HepG2 (cell line): ENCODE measurements around the gene HIF3A. TPM values are rescaled to one million over a fixed set of nuclear protein-coding genes. Genes with fewer than 3 reads are reported as not detected.

Experiments used
- ATAC-seq: fragments of 200-7000 bp; cut with Tn5 transposase; 3 replicates; pipeline ENCODE4 v1.9.1; 2020; ENCODE audit warnings: mild to moderate bottlenecking, moderate library complexity
- BruUV-seq: library from RNA; stranded (reverse); fragments of 400-500 nt; replicated peaks from 2 replicates; lab custom pipeline; 2021; lab: Mats Ljungman, UMichigan
- CTCF ChIA-PET: fragments of 300-600 bp; formaldehyde crosslinking; extraction: SDS; loops from one replicate; lab custom pipeline; 2021; ENCODE audit warnings: low total read pairs, inconsistent platforms, low intra/inter-chr PET ratio; lab: Yijun Ruan, JAX
- POLR2A ChIA-PET: fragments of 350-600 bp; sonication (Branson Sonifier 250); formaldehyde crosslinking; loops from one replicate; lab custom pipeline; 2020; ENCODE audit warnings: antibody characterized with exemption, inconsistent platforms; lab: Yijun Ruan, JAX
- DNase-seq: peaks from one replicate; pipeline ENCODE4 v3.0.0-alpha.2; 2015; ENCODE audit warnings: low spot score
- FAIRE-seq: peaks from 3 replicates; lab custom pipeline; 2011; peaks lifted over from hg19 to GRCh38; lab: Jason Lieb, UNC
- H2AFZ ChIP-seq: one replicate; pipeline ENCODE4 v1.6.1; 2011; ENCODE audit warnings: low read length, inconsistent platforms
- H3K27ac ChIP-seq: fragments of 300-600 bp; 3 replicates; pipeline ENCODE4 v1.8.0; 2011; ENCODE audit warnings: mixed run types, mild to moderate bottlenecking, mixed read lengths, low read length, inconsistent platforms; ENCODE audit not compliant: insufficient read depth; ENCODE audit errors: extremely low read length
- H3K27me3 ChIP-seq, 2 experiments: fragments of 200-600 bp in 1 of 2; 2 replicates in 1 of 2; 3 replicates in 1 of 2; pipeline versions ENCODE4 v1.6.0 to v1.8.0; 2011; ENCODE audit warnings: low read length in 2 of 2, mild to moderate bottlenecking in 2 of 2, moderate library complexity in 2 of 2, inconsistent platforms in 1 of 2; ENCODE audit not compliant: insufficient read depth in 2 of 2, control insufficient read depth in 1 of 2
- H3K36me3 ChIP-seq, 2 experiments: fragments of 200-600 bp in 1 of 2; replicated peaks in 1 of 2; 2 replicates in 1 of 2; 3 replicates in 1 of 2; pipeline versions ENCODE4 v1.5.1 to v1.8.0; 2011; ENCODE audit warnings: low read length in 2 of 2, inconsistent platforms in 1 of 2; ENCODE audit not compliant: insufficient read depth in 2 of 2, control insufficient read depth in 1 of 2
- H3K4me1 ChIP-seq: 2 replicates; pipeline ENCODE4 v1.5.1; 2012; ENCODE audit warnings: low read length, inconsistent platforms; ENCODE audit not compliant: insufficient read depth
- H3K4me2 ChIP-seq: 2 replicates; pipeline ENCODE4 v1.6.0; 2011; ENCODE audit warnings: low read depth, low read length, inconsistent platforms
- H3K4me3 ChIP-seq, 3 experiments: fragments of 200-600 bp in 1 of 3; sonication (generic), shearing (Covaris generic) in 1 of 3; replicated peaks in 1 of 3; 2 replicates each; pipeline ENCODE4 v1.5.1; 2011 to 2016; ENCODE audit warnings: low read length in 3 of 3, inconsistent platforms in 2 of 3, low read depth in 2 of 3, mild to moderate bottlenecking in 2 of 3, control low read depth in 1 of 3, mixed read lengths in 1 of 3; ENCODE audit not compliant: insufficient read depth in 1 of 3
- H3K79me2 ChIP-seq: one replicate; pipeline ENCODE4 v1.6.1; 2011; ENCODE audit warnings: low read length, inconsistent platforms; ENCODE audit not compliant: insufficient read depth
- H3K9ac ChIP-seq: 2 replicates; pipeline ENCODE4 v1.6.0; 2011; ENCODE audit warnings: mild to moderate bottlenecking, low read depth, low read length, inconsistent platforms; ENCODE audit not compliant: insufficient read depth
- H3K9me3 ChIP-seq: 2 replicates; pipeline ENCODE4 v1.5.1; 2012; ENCODE audit warnings: mild to moderate bottlenecking, low read length
- H4K20me1 ChIP-seq: 2 replicates; pipeline ENCODE4 v1.6.0; 2011; ENCODE audit warnings: inconsistent platforms, mild to moderate bottlenecking, low read length, moderate library complexity; ENCODE audit not compliant: insufficient read depth
- EEA1 ChIP-seq: sonication (generic); formaldehyde crosslinking; IDR thresholded peaks from 2 replicates; pipeline ENCODE4 v1.5.1; 2020; ENCODE audit warnings: mild to moderate bottlenecking, missing genetic modification reagents, borderline replicate concordance
- ETV5 ChIP-seq: IDR thresholded peaks from 2 replicates; pipeline ENCODE4 v1.6.1; 2018; ENCODE audit warnings: missing biosample characterization, missing genetic modification reagents, inconsistent platforms, borderline replicate concordance
- KLF16 ChIP-seq, 2 experiments: sonication (generic) in 1 of 2; formaldehyde crosslinking in 1 of 2; IDR thresholded peaks; 2 replicates each; pipeline versions ENCODE4 v1.6.1 to v1.8.0; 2016 to 2023; ENCODE audit warnings: missing genetic modification reagents in 2 of 2, missing compliant biosample characterization in 1 of 2
- ONECUT2 ChIP-seq: sonication (generic); formaldehyde crosslinking; IDR thresholded peaks from 2 replicates; pipeline ENCODE4 v1.4.0; 2020; ENCODE audit warnings: missing genetic modification reagents
- POLR2AphosphoS2 ChIP-seq: IDR thresholded peaks from 2 replicates; pipeline ENCODE4 v1.6.1; 2011; ENCODE audit warnings: low read depth, low read length, improper control_type of control experiment
- SP140L ChIP-seq: sonication (generic); formaldehyde crosslinking; IDR thresholded peaks from 2 replicates; pipeline ENCODE4 v1.4.0; 2020; ENCODE audit warnings: missing genetic modification reagents, borderline replicate concordance
- ZBTB7B ChIP-seq: sonication (generic); formaldehyde crosslinking; IDR thresholded peaks from 2 replicates; pipeline ENCODE4 v1.4.0; 2020; ENCODE audit warnings: missing genetic modification reagents
- ZFP36 ChIP-seq: fragments of 150-350 bp; IDR thresholded peaks from 2 replicates; pipeline ENCODE4 v1.6.1; 2018; ENCODE audit warnings: borderline replicate concordance, low read length, low read depth; ENCODE audit not compliant: partially characterized antibody
- ZNF7 ChIP-seq: IDR thresholded peaks from 2 replicates; pipeline ENCODE4 v1.6.1; 2016; ENCODE audit warnings: missing biosample characterization, missing genetic modification reagents
- WGBS: methylation state at CpG from one replicate; pipeline ENCODE4 v1.1.6; 2017; ENCODE audit warnings: low lambda C conversion rate; 5-methylcytosine and 5-hydroxymethylcytosine counted together
- in situ Hi-C: cut with HindIII; loops from 2 replicates; pipeline ENCODE4 v1.10.0; 2017; ENCODE audit warnings: low pct_unique_long_range_greater_than_20kb; ENCODE audit not compliant: extremely low pct_ligation_motif_present
- intact Hi-C: fragments of 100-400 bp; cut with micrococcal nuclease; formaldehyde crosslinking; loops from one replicate; pipeline ENCODE4 v1.10.0; 2022; ENCODE audit not compliant: unreplicated experiment
- polyA plus RNA-seq, 8 experiments: library from polyadenylated mRNA; depleted of rRNA in 3 of 8; stranded (reverse) in 7 of 8; unstranded in 1 of 8; fragments of >200 nt; fragmentation: Illumina TruSeq in 4 of 8; extraction: Trizol in 4 of 8; gene quantifications; 2 replicates each; pipeline versions ENCODE4 v1.2.1 to v1.2.3, GENCODE V29; 2011 to 2016; ENCODE audit warnings: low read depth in 4 of 8, missing spikeins in 1 of 8, mixed read lengths in 1 of 8; ENCODE audit not compliant: insufficient read depth in 1 of 8
- total RNA-seq, 5 experiments: library from RNA; depleted of rRNA; stranded (reverse); fragments of >200 nt; fragmentation: Illumina TruSeq; extraction: Trizol; gene quantifications; 2 replicates each; pipeline ENCODE4 v1.2.3, GENCODE V29; 2016; ENCODE audit warnings: low read depth in 1 of 5
- TF ChIP-seq, protein P1 (sequence below): sonication (generic); formaldehyde crosslinking; IDR thresholded peaks from 2 replicates; pipeline ENCODE4 v1.4.0; 2020; ENCODE audit warnings: missing genetic modification reagents, low read depth, mild to moderate bottlenecking, borderline replicate concordance
- TF ChIP-seq, protein P2 (sequence below): sonication (generic); formaldehyde crosslinking; IDR thresholded peaks from 2 replicates; pipeline ENCODE4 v1.4.0; 2020; ENCODE audit warnings: mild to moderate bottlenecking, low read depth, missing genetic modification reagents
- TF ChIP-seq, protein P3 (sequence below): sonication (generic); formaldehyde crosslinking; IDR thresholded peaks from 2 replicates; pipeline ENCODE4 v1.4.0; 2020; ENCODE audit warnings: missing genetic modification reagents
- TF ChIP-seq, protein P4 (sequence below): sonication (generic); formaldehyde crosslinking; IDR thresholded peaks from 2 replicates; pipeline ENCODE4 v1.5.1; 2020; ENCODE audit warnings: mild to moderate bottlenecking, missing genetic modification reagents, borderline replicate concordance

Gene HIF3A
- total and polyA plus RNA-seq, 2 of the 13 experiments (the other 11 are each of a cell fraction or from before 2014, with no cell fraction given) = 0.09 to 0.22 TPM

DNA sequence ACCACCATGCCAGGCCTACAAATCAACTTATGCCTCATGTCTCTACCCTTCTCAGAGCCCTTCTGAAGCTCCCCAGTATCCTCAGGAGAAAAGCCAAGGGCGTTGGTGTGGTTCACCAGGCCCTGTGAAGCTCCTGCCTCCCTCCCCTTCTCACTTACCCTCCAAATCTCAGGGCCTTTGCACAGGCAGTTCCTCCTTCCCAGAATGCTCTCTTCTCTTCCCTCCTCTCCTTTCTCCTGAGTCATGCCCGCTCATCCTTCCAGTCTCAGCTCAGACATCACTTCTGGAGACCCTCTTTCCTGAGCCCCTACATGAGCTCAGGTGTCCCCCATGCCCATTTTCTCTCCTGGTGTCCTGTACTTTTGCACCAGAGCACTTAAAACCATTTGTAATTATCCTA is 20.5 kb downstream of the HIF3A start:
- no peak for ATAC-seq
- TF ChIP-seq ZNF7 (CRISPR knock-in tag) = no peak
- TF ChIP-seq EEA1 (CRISPR knock-in tag) = no peak
- TF ChIP-seq, protein P1, sequence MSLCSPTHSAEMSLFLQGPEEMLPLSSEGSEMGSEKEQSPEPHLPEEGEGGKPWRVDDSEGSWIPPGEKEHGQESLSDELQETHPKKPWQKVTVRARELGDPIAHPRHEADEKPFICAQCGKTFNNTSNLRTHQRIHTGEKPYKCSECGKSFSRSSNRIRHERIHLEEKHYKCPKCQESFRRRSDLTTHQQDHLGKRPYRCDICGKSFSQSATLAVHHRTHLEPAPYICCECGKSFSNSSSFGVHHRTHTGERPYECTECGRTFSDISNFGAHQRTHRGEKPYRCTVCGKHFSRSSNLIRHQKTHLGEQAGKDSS (CRISPR knock-in tag) = no peak
- TF ChIP-seq, protein P2, sequence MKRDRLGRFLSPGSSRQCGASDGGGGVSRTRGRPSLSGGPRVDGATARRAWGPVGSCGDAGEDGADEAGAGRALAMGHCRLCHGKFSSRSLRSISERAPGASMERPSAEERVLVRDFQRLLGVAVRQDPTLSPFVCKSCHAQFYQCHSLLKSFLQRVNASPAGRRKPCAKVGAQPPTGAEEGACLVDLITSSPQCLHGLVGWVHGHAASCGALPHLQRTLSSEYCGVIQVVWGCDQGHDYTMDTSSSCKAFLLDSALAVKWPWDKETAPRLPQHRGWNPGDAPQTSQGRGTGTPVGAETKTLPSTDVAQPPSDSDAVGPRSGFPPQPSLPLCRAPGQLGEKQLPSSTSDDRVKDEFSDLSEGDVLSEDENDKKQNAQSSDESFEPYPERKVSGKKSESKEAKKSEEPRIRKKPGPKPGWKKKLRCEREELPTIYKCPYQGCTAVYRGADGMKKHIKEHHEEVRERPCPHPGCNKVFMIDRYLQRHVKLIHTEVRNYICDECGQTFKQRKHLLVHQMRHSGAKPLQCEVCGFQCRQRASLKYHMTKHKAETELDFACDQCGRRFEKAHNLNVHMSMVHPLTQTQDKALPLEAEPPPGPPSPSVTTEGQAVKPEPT (CRISPR knock-in tag) = no peak
- TF ChIP-seq, protein P3, sequence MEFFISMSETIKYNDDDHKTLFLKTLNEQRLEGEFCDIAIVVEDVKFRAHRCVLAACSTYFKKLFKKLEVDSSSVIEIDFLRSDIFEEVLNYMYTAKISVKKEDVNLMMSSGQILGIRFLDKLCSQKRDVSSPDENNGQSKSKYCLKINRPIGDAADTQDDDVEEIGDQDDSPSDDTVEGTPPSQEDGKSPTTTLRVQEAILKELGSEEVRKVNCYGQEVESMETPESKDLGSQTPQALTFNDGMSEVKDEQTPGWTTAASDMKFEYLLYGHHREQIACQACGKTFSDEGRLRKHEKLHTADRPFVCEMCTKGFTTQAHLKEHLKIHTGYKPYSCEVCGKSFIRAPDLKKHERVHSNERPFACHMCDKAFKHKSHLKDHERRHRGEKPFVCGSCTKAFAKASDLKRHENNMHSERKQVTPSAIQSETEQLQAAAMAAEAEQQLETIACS (CRISPR knock-in tag) = no peak
- no peak for TF ChIP-seq ZBTB7B (CRISPR knock-in tag)
- TF ChIP-seq POLR2AphosphoS2 = no peak
- no peak for TF ChIP-seq ZFP36
- TF ChIP-seq, protein P4, sequence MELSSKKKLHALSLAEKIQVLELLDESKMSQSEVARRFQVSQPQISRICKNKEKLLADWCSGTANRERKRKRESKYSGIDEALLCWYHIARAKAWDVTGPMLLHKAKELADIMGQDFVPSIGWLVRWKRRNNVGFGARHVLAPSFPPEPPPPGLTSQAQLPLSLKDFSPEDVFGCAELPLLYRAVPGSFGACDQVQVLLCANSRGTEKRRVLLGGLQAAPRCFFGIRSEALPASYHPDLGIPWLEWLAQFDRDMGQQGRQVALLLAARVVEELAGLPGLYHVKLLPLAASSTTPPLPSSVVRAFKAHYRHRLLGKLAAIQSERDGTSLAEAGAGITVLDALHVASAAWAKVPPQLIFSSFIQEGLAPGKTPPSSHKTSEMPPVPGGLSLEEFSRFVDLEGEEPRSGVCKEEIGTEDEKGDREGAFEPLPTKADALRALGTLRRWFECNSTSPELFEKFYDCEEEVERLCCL = no peak
- TF ChIP-seq KLF16 (CRISPR knock-in tag; IDR thresholded peaks at IDR 0.05) = no peak
- no peak for TF ChIP-seq ETV5 (CRISPR knock-in tag)
- TF ChIP-seq ONECUT2 (CRISPR knock-in tag) = no peak
- no peak for TF ChIP-seq SP140L (CRISPR knock-in tag)
- TF ChIP-seq, all 625 proteins: peak for 0
- Histone ChIP-seq H2AFZ (no peak overlapping the region), H3K27me3 (no peaks in the 10 kb centered on the region), H4K20me1 (no peaks in the 10 kb centered on the region), H3K79me2 (no peaks in the 10 kb centered on the region), H3K27ac (no peak overlapping the region), H3K4me3 (no peak overlapping the region), H3K9me3 (no peaks in the 10 kb centered on the region), H3K4me1 (no peaks in the 10 kb centered on the region), H3K4me2 (no peak overlapping the region), H3K9ac (no peak overlapping the region), H3K36me3 (no peaks in the 10 kb centered on the region)
- ChIA-PET POLR2A (no interaction called here), CTCF (no interaction called here)
- intact Hi-C loops = no loop called here
- 5% methylated on average over 2 of the region's 2 CpGs for WGBS
- no peak for FAIRE-seq
- DNase-seq = no peak
- no TSS peak for BruUV-seq
- in situ Hi-C loops = no loop called here
